HG02938 (cell line): ENCODE measurements around the gene MET.

ENCODE experiments used
- ATAC-seq: cut with Tn5 transposase; IDR thresholded peaks from one replicate; pipeline ENCODE4 v1.9.1; 2021; ENCODE audit warnings: mild to moderate bottlenecking, moderate library complexity; ENCODE audit not compliant: unreplicated experiment

Gene MET

DNA sequence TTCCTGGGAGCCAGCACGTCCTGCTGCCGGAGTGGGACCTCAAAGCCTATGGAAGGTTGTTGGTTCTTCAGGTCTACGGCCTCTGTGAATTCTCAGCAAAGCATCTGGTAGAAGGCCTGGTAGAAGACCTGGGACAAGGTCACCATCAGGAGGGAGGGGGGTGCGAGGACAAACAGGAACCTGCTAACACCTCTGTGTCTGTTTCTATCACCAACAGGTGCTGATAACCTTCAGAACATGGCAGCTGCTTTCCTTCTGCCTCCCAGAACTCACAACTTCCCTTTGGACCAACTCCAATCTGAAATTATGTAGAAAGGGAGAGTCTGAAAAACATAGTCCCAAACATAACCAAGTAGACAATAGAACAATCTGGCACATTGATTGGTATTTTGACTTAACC lies 8.3 kb upstream of the MET start:
- ATAC-seq = no peak

DNA sequence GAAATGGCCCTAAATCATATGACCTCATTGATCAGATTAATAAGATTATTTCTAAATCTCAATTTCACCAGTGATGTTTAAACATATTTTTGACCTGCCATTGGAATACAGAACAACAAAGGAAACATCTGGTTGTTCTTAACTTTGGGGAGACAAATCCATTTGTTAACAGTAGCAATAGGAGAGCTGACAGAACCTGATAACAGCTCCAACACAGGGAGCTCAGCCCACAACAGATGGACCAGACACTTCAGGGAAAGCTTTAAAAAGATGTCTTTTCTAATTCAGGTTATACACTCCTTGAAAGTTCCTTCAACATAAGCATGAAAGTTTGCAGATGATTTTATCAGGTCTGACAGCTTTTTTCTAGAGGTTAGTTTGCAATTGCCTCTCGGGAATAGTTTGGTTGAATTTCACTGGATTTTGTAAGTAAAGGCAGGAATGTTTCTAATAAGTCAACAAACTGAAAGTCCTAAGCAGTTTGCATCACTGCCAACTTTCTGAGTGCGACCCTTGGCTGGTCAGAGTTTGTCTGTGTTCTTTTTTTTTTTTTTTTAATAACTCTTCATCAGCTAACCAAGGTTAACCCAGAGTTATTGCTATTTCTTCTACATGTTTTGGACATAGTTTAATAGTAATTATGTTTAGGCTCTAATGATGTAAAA lies 6.5 kb upstream of the MET start:
- ATAC-seq = no peak

DNA sequence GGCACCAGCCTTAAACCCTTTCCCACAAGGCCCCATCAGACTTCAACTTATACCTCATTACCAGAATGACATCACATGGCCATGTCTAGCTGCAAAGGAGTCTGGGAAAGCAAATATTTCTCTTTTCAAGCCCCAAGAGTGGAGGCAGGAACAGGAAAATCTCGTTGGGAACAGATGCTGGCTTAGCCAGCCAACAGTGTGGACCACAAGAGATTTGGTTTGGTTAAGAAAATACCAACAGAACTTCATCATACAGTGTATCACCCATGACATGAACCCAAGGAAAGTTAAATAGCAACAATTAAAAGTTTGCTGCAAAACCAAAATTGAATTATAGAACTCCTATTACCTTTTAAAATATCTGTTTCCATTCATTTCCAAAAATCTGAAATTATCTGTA lies 2.2 kb upstream of the MET start:
- no peak for ATAC-seq

DNA sequence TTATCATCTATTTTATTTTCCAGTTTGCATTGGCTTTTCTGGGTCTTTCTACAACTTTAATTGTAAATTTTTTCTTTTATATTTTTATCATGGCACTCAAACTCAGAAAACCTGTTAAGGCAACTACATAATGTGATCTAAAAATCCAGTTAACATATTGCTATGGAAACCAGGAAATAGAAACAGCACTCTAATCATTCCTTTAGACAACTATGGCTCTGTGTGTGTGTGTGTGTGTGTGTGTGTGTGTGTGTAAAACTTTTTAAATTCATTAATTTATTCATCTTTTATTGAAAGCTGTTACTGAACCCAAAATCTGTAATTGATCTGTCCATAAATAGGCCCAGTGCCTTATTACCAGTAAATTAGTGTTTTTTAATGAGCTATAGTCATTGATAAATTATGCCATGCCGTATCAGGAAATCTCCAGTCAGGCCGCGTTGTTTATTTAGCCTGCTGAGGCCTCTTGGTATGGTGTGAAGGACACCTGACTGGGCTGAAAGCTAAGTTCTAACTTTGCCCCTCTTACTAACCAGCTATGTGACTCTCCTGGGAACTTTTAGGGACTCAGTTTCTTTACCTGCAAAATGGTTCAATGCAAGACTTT lies 1.5 kb upstream of the MET start:
- no peak for ATAC-seq

DNA sequence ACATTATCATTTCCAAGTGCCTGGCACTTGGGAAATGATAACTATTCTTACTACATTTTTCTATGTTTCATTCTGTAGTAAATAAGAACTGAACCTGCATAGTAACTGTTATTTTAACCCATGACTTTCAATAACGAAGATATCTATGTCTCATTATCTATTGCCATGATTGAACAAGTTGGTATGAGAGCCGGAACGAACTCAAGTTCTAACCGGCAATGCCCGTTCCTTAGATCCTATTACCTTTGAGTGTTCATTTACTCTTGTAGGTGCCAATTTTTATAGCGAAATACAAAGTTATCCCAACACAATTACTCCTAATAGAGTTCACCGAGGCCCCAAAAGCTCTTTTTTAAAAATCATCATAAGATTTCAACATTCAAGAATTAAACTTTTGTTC lies 885 bp upstream of the MET start:
- no peak for ATAC-seq

DNA sequence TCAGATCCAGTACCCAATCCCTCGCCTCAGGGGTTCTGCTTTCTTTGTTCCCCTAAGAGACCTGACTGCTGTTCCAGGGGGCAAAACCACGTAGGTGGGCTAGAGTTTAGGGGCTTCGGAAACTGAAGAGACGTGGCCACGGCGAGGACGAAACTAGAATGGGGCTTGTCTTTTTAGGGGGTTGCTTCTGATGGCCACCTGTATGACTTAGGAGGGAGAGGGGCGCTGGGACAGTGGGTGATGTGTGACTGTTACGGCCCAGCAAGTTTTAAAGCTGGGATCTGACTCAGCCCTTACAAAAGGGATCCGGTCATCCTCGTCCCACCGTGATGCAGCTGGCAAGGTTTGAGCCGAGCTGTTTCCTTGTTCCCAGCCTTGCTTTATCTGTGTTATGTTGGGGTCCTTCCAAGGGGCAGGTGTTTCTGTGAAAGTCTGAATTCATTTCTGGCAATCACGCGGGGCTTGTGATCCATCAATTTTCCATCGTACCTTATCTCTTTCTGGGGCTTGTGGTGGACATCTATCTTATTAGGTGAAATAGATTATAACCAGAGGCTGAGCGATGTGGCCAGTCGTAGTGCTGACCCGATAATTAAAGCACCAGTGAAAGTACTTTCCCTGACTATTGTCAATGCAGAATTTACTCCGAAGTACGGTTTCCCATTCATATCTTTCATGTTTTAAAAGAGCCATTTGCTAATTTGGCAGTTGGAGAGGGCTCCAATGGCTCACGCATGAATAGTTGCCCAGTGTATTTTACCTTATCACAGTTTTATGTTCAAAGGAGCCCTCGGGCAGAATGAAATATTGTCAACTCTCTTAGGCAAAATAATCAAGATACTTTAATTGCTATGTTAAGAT lies 830 bp downstream of the MET start:
- ATAC-seq = no peak

DNA sequence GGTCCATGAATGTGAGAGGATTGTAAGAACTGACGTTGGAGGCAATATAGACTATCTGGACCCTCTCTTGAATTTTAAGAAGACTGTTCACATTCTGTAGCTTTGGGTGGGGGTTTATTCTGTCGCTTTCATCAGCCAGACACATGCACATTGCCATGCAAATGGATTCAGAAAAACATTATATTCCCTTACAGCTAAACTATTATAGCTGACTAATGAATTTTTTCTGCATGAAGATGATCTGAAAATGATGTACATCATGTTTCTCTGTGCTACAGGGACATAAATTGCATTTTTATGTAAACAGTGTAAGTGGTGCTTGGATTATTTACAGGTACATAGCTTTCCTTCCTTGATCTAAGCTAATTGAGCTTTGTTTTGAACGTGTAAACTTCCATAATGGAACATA lies 1.5 kb downstream of the MET start:
- no peak for ATAC-seq

DNA sequence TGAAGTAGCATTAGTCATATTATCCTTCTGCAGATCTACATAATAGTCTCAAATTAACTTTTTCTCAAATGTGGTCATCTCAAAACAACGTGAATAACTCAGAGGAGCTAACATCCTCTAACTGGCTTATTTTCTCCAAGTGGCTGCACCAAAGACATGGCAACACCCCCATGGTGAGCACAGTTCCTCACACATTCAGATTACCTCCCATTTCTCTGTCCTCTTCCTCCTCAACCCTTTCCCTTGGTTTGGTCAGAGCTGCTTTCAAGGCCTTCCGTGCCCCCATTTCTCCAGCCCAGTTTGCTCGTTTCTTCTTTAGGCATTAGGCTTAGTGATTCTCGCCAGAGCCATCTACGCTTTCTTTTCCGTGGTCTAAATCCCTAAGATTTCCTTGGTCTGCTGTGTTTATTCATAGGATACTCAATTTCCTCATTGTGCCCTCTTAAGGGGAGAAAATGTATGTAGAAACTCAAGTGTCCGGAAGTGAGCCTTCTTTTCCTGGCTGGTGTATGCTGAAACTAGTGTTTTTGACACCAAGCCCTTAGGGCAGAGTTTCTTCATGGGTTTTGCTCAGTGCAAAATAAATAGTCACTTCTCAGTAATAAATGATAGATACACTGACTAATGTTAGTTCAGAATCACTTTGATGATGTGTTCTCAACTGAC lies 2.6 kb downstream of the MET start:
- ATAC-seq = no peak

DNA sequence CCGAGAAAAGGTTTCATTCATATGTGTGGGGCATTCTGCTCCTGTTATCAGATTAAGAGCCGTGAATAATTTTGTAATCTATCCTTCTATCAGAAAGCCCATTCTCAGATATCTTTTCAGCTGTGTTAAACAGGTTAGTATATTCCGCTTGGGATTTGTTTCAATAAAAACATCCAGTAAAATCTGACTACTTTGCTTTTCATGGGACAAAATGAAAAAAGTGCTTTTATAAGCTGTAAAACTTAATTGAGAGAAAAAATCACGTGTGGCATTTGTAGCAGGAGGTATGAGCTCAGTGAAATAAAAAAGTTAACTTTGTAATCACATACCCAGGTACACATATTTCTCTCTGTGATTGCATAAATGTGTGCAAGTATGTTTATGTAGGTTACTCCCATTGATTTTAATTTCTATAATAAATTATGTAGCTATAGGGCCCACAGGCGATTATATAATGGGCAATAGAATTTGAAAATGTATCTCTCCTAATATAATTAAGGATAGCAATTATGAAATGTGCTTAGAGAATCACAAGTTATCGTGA lies 3.9 kb downstream of the MET start:
- no peak for ATAC-seq

DNA sequence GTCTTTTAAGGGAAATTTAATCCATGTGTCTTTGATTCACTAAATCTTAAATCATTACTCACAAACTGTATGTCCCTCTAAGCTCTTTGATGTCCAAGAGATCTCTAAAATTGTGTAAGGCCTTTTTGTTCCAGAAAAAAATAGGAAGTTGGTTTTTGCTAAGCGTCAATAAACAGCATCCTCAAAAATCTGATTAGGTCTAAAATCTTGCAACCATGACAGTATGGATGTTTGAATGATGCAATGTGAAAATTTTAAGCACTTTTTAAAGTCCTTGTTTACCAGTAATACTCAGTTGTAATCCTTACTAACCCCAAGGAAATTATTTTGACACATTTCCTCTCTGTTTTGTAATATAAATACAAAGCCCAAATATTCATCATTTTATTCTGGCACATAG lies 6.8 kb downstream of the MET start:
- ATAC-seq = no peak

DNA sequence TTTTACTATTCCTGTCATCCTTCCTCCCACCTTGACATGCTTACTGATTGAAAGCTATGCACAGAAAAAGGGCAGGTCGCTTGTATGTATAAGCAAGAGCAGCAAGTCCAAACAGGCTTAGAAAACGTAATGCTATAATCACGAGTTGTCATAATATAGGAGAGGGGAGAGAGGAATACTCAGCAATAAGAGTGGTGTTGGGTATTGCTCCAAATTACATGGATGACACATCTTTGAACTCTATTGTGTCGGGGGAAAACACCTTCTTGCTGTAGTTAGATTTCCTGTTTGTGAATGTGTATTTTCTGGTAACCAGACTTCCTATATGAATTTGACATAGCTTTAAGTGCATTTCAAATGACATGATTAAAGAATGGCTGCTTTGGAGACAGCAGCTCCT lies 7.5 kb downstream of the MET start:
- ATAC-seq = peak; percentile 41

DNA sequence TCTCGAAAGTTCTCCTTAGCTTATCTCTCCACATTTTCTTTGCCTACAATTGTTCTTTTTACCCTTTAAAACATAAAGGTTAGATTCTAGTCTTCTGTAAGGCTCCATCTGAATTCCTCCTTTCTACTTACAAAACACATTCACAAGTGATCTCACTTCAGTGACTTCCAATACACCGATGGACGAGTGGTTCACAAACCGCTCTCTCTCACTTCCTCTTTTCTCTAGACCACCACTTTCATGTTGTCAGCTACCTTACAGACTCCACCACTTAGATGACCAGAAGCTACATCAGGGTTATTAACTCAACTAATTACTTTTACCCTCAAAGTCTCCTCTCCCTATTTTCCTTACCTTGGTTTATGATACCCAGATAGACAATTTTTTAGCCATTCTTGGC lies 11.8 kb downstream of the MET start:
- ATAC-seq = peak; percentile 100

DNA sequence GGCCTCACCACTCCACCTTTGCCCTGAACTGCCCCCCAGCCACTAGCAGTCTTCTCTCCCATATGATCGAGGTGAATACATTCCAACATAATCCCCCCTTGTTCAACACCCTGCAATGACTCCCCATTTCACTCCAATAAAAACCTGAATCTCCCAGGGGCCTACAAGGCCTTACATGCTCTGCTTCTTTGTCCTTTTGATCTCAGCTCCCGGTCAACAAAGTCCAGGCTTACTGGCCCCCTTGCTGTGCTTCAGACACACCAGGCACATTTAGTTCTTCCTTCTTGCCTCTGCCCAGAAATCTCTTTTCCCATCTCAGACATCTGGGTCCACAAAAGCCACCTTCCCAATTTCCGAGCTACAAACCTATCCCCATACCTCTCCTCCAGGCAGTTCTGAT lies 14.0 kb downstream of the MET start:
- ATAC-seq = no peak

DNA sequence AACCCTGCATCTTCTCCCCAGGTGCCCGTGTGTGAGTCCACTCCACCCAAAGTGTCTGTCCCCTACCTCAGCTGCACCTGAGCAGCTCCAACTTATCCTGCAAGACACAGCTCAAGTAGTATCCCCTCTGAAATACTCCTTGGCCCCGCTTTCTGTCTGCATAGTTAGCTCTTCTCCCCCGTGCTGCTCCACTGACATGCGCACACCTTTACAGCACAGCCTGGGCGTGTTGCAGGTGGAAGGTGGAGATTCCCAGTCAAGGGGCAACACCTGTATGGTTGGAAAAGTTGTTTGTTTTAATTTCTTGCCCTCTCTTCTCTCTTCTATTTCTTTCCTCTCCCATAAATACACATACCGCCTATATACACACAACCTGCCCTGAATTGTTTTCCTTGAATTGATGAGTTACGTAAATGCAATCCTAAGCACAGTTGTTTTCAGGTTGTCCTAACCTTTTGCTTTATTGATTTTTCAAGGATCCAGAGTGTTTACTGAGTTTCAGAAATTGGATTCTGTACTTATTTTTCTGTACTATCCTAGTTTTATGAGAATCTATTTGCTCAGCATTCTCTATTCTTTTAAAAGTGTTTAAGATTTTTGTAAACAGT lies 14.9 kb downstream of the MET start:
- ATAC-seq = no peak

DNA sequence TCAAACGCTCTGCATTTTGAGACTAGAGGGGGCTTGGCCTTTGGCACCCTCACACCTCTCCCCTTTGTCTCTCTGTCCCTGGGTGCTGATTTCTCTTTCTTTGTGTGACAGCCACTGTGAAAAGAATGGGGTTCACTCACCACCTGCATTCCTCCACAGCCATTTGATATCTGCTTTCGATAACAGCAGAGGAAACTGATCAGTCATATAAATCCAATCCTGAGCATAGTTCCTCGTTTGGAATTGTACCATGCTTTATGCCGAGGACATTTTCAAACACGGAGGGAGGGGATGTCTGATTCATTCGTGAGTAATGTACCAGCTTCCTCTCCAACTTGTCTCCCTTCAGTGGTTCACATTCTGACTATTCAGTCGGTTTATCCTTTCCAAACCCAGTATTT lies 15.8 kb downstream of the MET start:
- ATAC-seq = no peak

DNA sequence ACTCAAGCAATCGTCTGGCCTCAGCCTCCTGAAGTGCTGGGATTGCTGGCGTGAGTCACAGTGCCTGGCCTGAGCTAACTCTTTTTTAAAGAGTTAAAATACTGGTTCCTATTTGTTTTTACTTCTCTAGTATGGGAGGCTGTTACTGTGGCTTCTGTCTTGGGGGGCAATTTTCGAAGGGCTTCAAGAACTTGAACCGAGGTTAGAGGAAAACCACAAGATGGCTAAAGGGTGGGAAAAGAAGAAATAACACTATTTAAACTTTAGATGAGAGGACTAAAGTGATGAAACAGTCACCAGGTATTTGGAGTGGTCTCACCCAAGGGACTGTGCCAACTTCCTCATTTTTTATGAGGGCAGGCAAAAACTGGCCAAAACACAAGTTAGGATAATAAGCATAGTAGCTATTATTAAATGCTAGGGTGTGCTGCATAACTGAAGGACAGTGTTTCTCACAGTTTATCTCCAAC lies 17.8 kb downstream of the MET start:
- ATAC-seq = no peak

DNA sequence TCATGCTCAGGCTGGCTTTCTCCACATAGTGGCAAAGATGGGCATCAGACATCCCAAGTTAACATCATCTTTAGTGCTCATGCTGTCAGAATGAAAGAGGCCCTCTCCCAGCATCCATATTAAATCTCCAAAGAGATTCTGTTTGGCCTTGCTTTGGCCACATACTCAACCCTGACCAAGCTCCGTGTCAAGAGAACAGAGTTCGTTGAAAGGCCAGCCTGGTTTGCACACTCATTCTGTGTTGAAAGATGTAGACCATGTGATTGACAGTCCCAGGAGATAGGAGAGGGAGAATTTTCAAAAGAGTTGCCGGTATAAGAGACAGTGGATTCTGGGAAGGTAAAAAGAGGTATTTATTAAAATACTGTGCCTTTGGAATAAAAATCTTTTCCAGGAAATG lies 19.7 kb downstream of the MET start:
- ATAC-seq = no peak

DNA sequence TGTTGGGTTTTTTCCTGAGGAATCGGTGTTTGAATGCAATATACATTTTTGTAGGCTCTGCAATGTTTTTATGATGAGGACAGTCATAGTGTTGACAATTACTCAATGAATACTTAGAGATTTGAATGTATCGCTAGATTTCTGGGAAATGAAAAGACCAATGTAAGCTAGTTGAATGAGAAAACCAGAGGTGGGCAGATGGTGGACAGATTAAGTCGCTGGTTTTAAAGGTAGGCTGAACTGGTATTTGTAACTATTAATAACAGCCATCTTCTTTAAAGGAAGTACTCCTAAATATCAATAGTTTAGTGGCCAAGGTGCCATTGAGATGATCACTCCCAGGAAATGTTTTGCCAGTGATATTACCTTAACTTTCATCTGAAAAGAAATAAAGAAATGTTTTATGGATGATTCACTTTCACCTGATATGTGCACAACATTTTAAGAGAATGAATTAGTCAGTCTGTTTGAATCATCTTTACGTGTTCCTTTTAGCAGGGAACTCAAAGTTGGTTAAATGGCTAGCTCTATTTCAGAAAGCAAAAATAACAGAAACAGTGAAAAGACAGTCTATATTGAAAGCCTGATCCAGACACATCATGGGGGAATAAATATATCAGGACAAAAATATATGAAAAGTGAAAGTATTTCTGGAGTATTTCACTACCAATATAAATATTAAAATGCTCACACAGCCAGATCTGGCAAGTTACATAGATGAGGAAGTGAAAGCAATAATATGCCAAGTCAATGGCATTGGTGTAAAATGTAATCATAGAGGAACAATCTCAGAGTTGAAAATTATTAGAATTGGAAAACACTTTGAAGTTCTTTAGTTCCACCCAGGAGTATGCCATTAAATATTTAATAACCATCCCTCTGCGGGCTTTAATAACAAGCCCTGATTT lies 20.7 kb downstream of the MET start:
- ATAC-seq = no peak

DNA sequence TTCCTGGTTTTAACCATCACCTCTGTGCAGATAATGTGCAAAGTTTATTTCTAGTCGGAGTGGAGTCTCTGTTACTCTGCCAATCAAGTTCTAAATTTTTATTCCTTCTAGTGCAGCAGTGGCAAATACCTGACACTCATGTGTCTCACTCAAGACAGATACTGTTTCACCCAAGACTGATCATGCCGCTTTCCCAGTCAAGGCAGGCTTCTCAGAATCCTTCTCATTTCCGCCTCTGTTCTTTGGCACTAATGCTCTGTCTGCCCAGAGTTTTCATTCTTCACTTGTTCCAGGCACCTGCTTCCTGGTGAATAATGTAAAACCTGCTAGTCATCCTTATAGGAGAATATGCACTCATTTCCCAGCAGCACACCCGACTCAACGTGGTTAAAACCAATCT lies 24.7 kb downstream of the MET start:
- no peak for ATAC-seq

DNA sequence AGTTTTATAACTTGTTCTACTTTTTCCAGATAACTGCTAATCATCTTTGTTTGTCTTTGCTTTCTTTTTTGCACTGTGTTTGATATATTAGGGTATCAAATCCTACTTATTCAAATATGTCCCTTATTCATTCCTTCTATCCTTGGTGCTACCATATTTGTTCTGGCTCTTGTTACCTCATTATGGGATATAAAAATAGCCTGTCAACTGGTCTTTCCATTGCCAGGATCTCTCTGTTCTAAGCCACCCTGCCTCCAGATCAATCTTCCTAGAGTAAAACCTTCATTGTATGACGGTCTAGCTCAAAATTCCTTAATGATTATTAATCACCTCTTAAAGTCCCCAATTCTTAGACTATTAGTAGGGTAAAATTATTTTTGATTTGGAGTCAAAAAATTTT lies 25.2 kb downstream of the MET start:
- ATAC-seq = no peak
